Bronchial epithelial cell (primary cell): ENCODE measurements around the gene LRRC4. TPM values are rescaled to one million over a fixed set of nuclear protein-coding genes. Genes with fewer than 3 reads are reported as not detected.

Experiments
- DNase-seq: peaks from one replicate; pipeline ENCODE4 v3.0.0-alpha.2; 2010; ENCODE audit warnings: low read depth
- FAIRE-seq: peaks from 2 replicates; lab custom pipeline; 2011; peaks lifted over from hg19 to GRCh38; lab: Jason Lieb, UNC
- H3K27me3 ChIP-seq: 2 replicates; pipeline ENCODE4 v1.5.1; 2011; ENCODE audit warnings: low read length; ENCODE audit not compliant: control insufficient read depth, insufficient read depth
- H3K36me3 ChIP-seq: 2 replicates; pipeline ENCODE4 v1.5.1; 2011; ENCODE audit warnings: low read length; ENCODE audit not compliant: control insufficient read depth, insufficient read depth
- H3K4me3 ChIP-seq: 2 replicates; pipeline ENCODE4 v1.5.1; 2011; ENCODE audit warnings: mild to moderate bottlenecking, low read depth, low read length, control low read depth
- total RNA-seq: library from RNA; depleted of rRNA; stranded (reverse); fragments of >200 nt; gene quantifications from 2 replicates; pipeline ENCODE4 v1.2.1, GENCODE V29; 2014
- TF ChIP-seq, protein P1 (sequence below): IDR thresholded peaks from 2 replicates; pipeline ENCODE4 v1.5.1; 2011; ENCODE audit warnings: mild to moderate bottlenecking, moderate library complexity, low read length, control low read depth, inconsistent platforms; ENCODE audit not compliant: insufficient read depth, severe bottlenecking

The LRRC4 gene
- total RNA-seq, 1 donor from 2014 or later = under 0.01 TPM

GRCh38 chr7:128075242-128076095 lies 44.2 kb upstream of the LRRC4 start:
- no peak overlapping the region for H3K4me3 ChIP-seq
- TF ChIP-seq, protein P1, sequence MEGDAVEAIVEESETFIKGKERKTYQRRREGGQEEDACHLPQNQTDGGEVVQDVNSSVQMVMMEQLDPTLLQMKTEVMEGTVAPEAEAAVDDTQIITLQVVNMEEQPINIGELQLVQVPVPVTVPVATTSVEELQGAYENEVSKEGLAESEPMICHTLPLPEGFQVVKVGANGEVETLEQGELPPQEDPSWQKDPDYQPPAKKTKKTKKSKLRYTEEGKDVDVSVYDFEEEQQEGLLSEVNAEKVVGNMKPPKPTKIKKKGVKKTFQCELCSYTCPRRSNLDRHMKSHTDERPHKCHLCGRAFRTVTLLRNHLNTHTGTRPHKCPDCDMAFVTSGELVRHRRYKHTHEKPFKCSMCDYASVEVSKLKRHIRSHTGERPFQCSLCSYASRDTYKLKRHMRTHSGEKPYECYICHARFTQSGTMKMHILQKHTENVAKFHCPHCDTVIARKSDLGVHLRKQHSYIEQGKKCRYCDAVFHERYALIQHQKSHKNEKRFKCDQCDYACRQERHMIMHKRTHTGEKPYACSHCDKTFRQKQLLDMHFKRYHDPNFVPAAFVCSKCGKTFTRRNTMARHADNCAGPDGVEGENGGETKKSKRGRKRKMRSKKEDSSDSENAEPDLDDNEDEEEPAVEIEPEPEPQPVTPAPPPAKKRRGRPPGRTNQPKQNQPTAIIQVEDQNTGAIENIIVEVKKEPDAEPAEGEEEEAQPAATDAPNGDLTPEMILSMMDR = no peak
- no peak for FAIRE-seq
- H3K36me3 ChIP-seq = peaks cover 24% of the 10 kb centered on the region
- no peak for DNase-seq
- H3K27me3 ChIP-seq = no peaks in the 10 kb centered on the region

DNA sequence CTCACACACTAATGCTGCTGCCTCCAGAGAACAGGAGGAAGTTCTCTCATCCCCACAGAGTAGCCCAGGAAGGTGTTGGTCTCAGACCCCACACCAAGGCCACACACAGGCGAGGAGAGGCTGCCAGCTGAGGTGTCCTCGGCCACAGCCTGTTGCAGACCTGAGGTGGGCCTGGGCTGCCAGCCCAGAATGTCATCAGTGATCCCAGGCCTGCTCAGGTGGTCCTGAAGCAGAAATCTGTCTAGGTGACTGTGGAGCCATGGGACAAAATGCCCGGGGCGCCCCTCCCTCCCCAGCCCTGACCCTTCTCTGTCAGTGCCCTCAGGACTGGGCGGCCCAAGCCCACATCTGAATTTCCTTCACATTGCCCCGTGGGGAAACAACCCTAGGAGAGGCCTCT lies 43.5 kb upstream of the LRRC4 start:
- H3K36me3 ChIP-seq = peaks cover 21% of the 10 kb centered on the region

GRCh38 chr7:128074336-128074735 lies 43.1 kb upstream of the LRRC4 start:
- DNase-seq (no peak), FAIRE-seq (no peak)
- Histone ChIP-seq H3K4me3 (no peak overlapping the region), H3K27me3 (no peaks in the 10 kb centered on the region), H3K36me3 (peaks cover 20% of the 10 kb centered on the region)
- TF ChIP-seq, protein P1 = no peak

More for the DNA sequence above, 43.5 kb upstream of the LRRC4 start:
- Histone ChIP-seq H3K27me3 (no peaks in the 10 kb centered on the region), H3K4me3 (no peak overlapping the region)
- no peak for DNase-seq
- TF ChIP-seq, protein P1 = no peak
- peak; percentile 64 for FAIRE-seq

GRCh38 chr7:128073671-128074310 lies 42.6 kb upstream of the LRRC4 start:
- Histone ChIP-seq H3K4me3 (no peak overlapping the region), H3K36me3 (peaks cover 19% of the 10 kb centered on the region), H3K27me3 (no peaks in the 10 kb centered on the region)
- TF ChIP-seq, protein P1 = no peak
- no peak for FAIRE-seq
- DNase-seq = no peak

- FAIRE-seq = peak; percentile 28
These were observed 40.6 kb upstream of the LRRC4 start for GRCh38 chr7:128071801-128072200.

More at GRCh38 chr7:128071801-128072200, 40.6 kb upstream of the LRRC4 start:
- Histone ChIP-seq H3K27me3 (no peaks in the 10 kb centered on the region), H3K36me3 (peaks cover 12% of the 10 kb centered on the region), H3K4me3 (no peak overlapping the region)
- DNase-seq = no peak
- TF ChIP-seq, protein P1 = no peak
